Measurements from ENCODE around the gene MT1G. TPM values are rescaled to one million over a fixed set of nuclear protein-coding genes. Genes with fewer than 3 reads are reported as not detected.
"Not testable (repeated sequence)": the region's sequence is repeated elsewhere in the genome, so short reads cannot be mapped to it uniquely, and the experiment has no call there.

Gene MT1G
- total RNA-seq, 1 experiment from 2014 or later: not detected

GRCh38 chr16:56686758-56687157 lies 18.9 kb upstream of the MT1G start:
- DNase-seq (ENCODE audit: extremely low read depth, low read depth): no peak

- no peak for DNase-seq (ENCODE audit: extremely low read depth, low read depth)
Observed at GRCh38 chr16:56684926-56685590, 17.2 kb upstream of the MT1G start.

- DNase-seq (ENCODE audit: extremely low read depth, low read depth): no peak
Observed at GRCh38 chr16:56684256-56684925, 16.5 kb upstream of the MT1G start.

GRCh38 chr16:56683424-56684172 lies 15.7 kb upstream of the MT1G start:
- no peak for DNase-seq (ENCODE audit: extremely low read depth, low read depth)

GRCh38 chr16:56682703-56683397 lies 15.0 kb upstream of the MT1G start:
- DNase-seq (ENCODE audit: extremely low read depth, low read depth): no peak

GRCh38 chr16:56681939-56682702 lies 14.3 kb upstream of the MT1G start, which contains the start of gene MT1X:
MT1X (plus strand) TSS chr16:56682470; CDS start chr16:56682541, 71 bp downstream.
- peak; percentile 83 for DNase-seq (ENCODE audit: extremely low read depth, low read depth)

- no peak for DNase-seq (ENCODE audit: extremely low read depth, low read depth)
Observed at GRCh38 chr16:56679818-56680217, 12.0 kb upstream of the MT1G start.

GRCh38 chr16:56679078-56679730 lies 11.3 kb upstream of the MT1G start:
- DNase-seq (ENCODE audit: extremely low read depth, low read depth): no peak

GRCh38 chr16:56677474-56677873 lies 9.6 kb upstream of the MT1G start:
- DNase-seq (ENCODE audit: extremely low read depth, low read depth): no peak

- DNase-seq (ENCODE audit: extremely low read depth, low read depth): no peak
Observed at GRCh38 chr16:56675685-56676210, 7.9 kb upstream of the MT1G start.

GRCh38 chr16:56674570-56674969 lies 6.7 kb upstream of the MT1G start:
- DNase-seq (ENCODE audit: extremely low read depth, low read depth): not testable (repeated sequence)

GRCh38 chr16:56673921-56674320 lies 6.1 kb upstream of the MT1G start:
- peak; percentile 15 for DNase-seq (ENCODE audit: extremely low read depth, low read depth)

GRCh38 chr16:56672761-56673536 lies 5.1 kb upstream of the MT1G start:
- no peak for DNase-seq (ENCODE audit: extremely low read depth, low read depth)

GRCh38 chr16:56672171-56672570 lies 4.3 kb upstream of the MT1G start:
- not testable (repeated sequence) for DNase-seq (ENCODE audit: extremely low read depth, low read depth)

GRCh38 chr16:56671691-56672090 lies 3.8 kb upstream of the MT1G start:
- DNase-seq (ENCODE audit: extremely low read depth, low read depth): not testable (repeated sequence)

GRCh38 chr16:56670620-56670934 lies 2.7 kb upstream of the MT1G start:
- DNase-seq (ENCODE audit: extremely low read depth, low read depth): no peak

GRCh38 chr16:56669840-56670619 lies 2.2 kb upstream of the MT1G start:
- DNase-seq (ENCODE audit: extremely low read depth, low read depth): no peak

All from NCI-H460 (cell line).